HEK293T (cell line): ENCODE measurements around the gene RSU1.

Source experiments
- ARNT ChIP-seq: fragments of 450-650 bp; IDR thresholded peaks from 2 replicates; pipeline ENCODE4 v1.6.1; 2017; ENCODE audit warnings: mild to moderate bottlenecking
- BHLHE40 ChIP-seq: fragments of 450-650 bp; IDR thresholded peaks from 2 replicates; pipeline ENCODE4 v1.6.1; 2016; ENCODE audit warnings: mild to moderate bottlenecking, moderate library complexity, borderline replicate concordance
- CTBP1 ChIP-seq: fragments of 450-650 bp; IDR thresholded peaks from 2 replicates; pipeline ENCODE4 v1.6.1; 2016; ENCODE audit warnings: borderline replicate concordance
- FOXA1 ChIP-seq: fragments of 450-650 bp; IDR thresholded peaks from 2 replicates; pipeline ENCODE4 v1.6.1; 2016; ENCODE audit warnings: mild to moderate bottlenecking
- FOXK2 ChIP-seq: fragments of 450-650 bp; IDR thresholded peaks from 2 replicates; pipeline ENCODE4 v1.6.1; 2016; ENCODE audit warnings: mild to moderate bottlenecking
- FOXM1 ChIP-seq: fragments of 450-650 bp; IDR thresholded peaks from 2 replicates; pipeline ENCODE4 v1.6.1; 2017; ENCODE audit warnings: mild to moderate bottlenecking, borderline replicate concordance
- HDGF ChIP-seq: fragments of 450-650 bp; IDR thresholded peaks from 2 replicates; pipeline ENCODE4 v1.6.1; 2017; ENCODE audit warnings: antibody characterized with exemption, borderline replicate concordance
- L3MBTL2 ChIP-seq: fragments of 450-650 bp; conservative IDR thresholded peaks from 2 replicates; pipeline ENCODE4 v1.6.1; 2016; ENCODE audit warnings: mild to moderate bottlenecking
- LEF1 ChIP-seq: fragments of 450-650 bp; IDR thresholded peaks from 2 replicates; pipeline ENCODE4 v1.6.1; 2017; ENCODE audit warnings: mild to moderate bottlenecking, borderline replicate concordance
- NFRKB ChIP-seq: fragments of 450-650 bp; IDR thresholded peaks from 2 replicates; pipeline ENCODE4 v1.6.1; 2016; ENCODE audit warnings: mild to moderate bottlenecking, moderate library complexity
- PKNOX1 ChIP-seq: fragments of 450-650 bp; IDR thresholded peaks from 2 replicates; pipeline ENCODE4 v1.6.1; 2016
- SP1 ChIP-seq: fragments of 450-650 bp; IDR thresholded peaks from 2 replicates; pipeline ENCODE4 v1.6.1; 2017
- SUZ12 ChIP-seq: fragments of 450-650 bp; IDR thresholded peaks from 2 replicates; pipeline ENCODE4 v1.6.1; 2016; ENCODE audit warnings: mild to moderate bottlenecking
- TARDBP ChIP-seq: fragments of 450-650 bp; IDR thresholded peaks from 2 replicates; pipeline ENCODE4 v1.6.1; 2016

DNA sequence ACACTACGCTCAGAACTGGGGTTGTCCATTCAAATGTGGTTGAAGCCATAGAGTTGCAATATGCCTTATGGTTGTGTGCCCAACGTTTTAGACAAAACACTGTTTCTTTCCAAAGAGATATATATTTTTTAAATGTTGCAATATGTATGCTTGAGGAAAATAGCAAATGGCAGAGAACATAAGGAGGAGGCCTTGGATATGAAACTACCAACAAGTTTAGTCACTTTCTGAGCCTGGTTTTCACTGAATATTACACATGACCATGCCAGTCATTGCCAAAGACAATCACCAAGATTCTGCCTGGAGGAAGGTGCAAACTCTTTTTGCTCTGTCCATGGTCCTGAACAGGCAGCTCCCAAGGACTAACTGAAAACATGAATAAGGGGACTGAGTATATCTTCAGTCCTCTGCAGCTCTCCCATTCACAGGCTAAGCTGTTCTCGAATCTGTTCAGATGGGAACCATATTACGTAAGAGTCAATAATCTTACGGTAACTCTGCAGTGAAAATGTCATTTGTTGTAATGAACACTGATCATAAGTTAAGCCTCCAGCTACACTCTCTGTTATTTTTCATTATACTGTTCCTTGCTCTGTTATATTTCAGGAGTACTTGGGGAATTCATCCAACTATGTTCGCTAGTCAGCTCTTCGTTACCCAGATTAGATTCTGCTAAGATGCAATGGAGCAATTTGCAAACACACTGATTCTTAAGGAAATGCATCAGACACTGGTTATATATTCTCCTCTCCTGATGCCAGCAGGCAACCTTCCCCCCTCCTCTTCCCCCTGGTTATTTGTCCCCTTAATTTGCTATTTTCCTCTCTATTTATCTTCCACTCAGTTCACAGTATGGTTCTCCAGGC lies 204.9 kb downstream of the RSU1 start:
- TF ChIP-seq FOXM1 (no peak), BHLHE40 (no peak), SP1 (no peak), L3MBTL2 (no peak), HDGF (no peak), SUZ12 (no peak), CTBP1 (no peak), PKNOX1 (no peak), LEF1 (no peak), ARNT (no peak), NFRKB (no peak), FOXK2 (no peak), FOXA1 (no peak), TARDBP (no peak)
